Natural killer cell (primary cell): Measurements from ENCODE around the gene PRIMA1. TPM values are rescaled to one million over a fixed set of nuclear protein-coding genes. Genes with fewer than 3 reads are reported as not detected.

ENCODE experiments used
- ATAC-seq, 3 donors: fragments of 150-1000 bp in 2 of 3; fragments of 200-7000 bp in 1 of 3; cut with Tn5 transposase; 1 replicate in 1 of 3; 2 replicates in 2 of 3; pipeline ENCODE4 v1.10.0; 2021; ENCODE audit warnings: mild to moderate bottlenecking in 2 of 3, moderate library complexity in 2 of 3
- DNase-seq, 2 donors: peaks; one replicate each; pipeline versions ENCODE4 v3.0.0 to v3.0.0-alpha.2; 2013 to 2021; ENCODE audit warnings: mixed read lengths in 1 of 2
- H3K27ac ChIP-seq: one replicate; pipeline ENCODE4 v1.5.1; 2013; ENCODE audit warnings: mild to moderate bottlenecking, low read length
- H3K27me3 ChIP-seq: one replicate; pipeline ENCODE4 v1.6.1; 2013; ENCODE audit warnings: low read length; ENCODE audit not compliant: control insufficient read depth, insufficient read depth
- H3K36me3 ChIP-seq: one replicate; pipeline ENCODE4 v1.6.1; 2013; ENCODE audit warnings: low read length; ENCODE audit not compliant: control insufficient read depth, insufficient read depth
- H3K4me1 ChIP-seq: one replicate; pipeline ENCODE4 v1.6.1; 2013; ENCODE audit warnings: low read length; ENCODE audit not compliant: control insufficient read depth, insufficient read depth
- H3K4me3 ChIP-seq: one replicate; pipeline ENCODE4 v1.5.1; 2013; ENCODE audit warnings: low read length
- H3K9me3 ChIP-seq: one replicate; pipeline ENCODE4 v1.6.1; 2013; ENCODE audit warnings: low read length; ENCODE audit not compliant: control insufficient read depth, insufficient read depth
- H3K27ac Mint-ChIP-seq, 2 donors: one replicate each; pipeline ENCODE4 v1.8.0; 2022; ENCODE audit warnings: mild to moderate bottlenecking in 2 of 2, mixed read lengths in 2 of 2, moderate library complexity in 1 of 2
- H3K27me3 Mint-ChIP-seq, 2 donors: one replicate each; pipeline ENCODE4 v1.8.0; 2022; ENCODE audit warnings: low read depth in 2 of 2, mixed read lengths in 2 of 2
- H3K36me3 Mint-ChIP-seq: one replicate; pipeline ENCODE4 v1.8.0; 2022; ENCODE audit warnings: mixed read lengths
- H3K4me1 Mint-ChIP-seq, 2 donors: one replicate each; pipeline ENCODE4 v1.8.0; 2022; ENCODE audit warnings: mixed read lengths in 2 of 2
- H3K4me3 Mint-ChIP-seq: one replicate; pipeline ENCODE4 v1.8.0; 2022; ENCODE audit warnings: mild to moderate bottlenecking, moderate library complexity, mixed read lengths
- H3K9me3 Mint-ChIP-seq, 2 donors: one replicate each; pipeline ENCODE4 v1.8.0; 2022; ENCODE audit warnings: mixed read lengths in 2 of 2
- CTCF ChIP-seq: fragments of 200-600 bp; IDR thresholded peaks from one replicate; pipeline ENCODE4 v1.8.0; 2022; ENCODE audit warnings: antibody characterized with exemption
- WGBS: methylation state at CpG from one replicate; pipeline ENCODE4 v1.1.7; 2013; ENCODE audit warnings: missing lambda C conversion rate; ENCODE audit not compliant: insufficient coverage; 5-methylcytosine and 5-hydroxymethylcytosine counted together
- intact Hi-C: fragments of 100-400 bp; cut with micrococcal nuclease; formaldehyde crosslinking; loops from one replicate; pipeline ENCODE4 v1.14.2; 2022
- total RNA-seq, 4 donors: library from RNA; stranded (reverse); fragments of 120-200 nt in 1 of 4; gene quantifications; one replicate each; pipeline versions ENCODE4 v1.2.3 to v1.2.4, GENCODE V29; 2013 to 2022

Gene PRIMA1
- total RNA-seq, 3 donors from 2014 or later (not counting 1 experiment from before 2014, with no cell fraction given), result not detected

GRCh38 chr14:93784878-93785277 lies 3.4 kb downstream of the PRIMA1 start:
- Mint-ChIP-seq H3K27me3 (peaks cover 33 to 43% of the 10 kb centered on the region in 2 donors), H3K9me3 (no peaks in the 10 kb centered on the region), H3K27ac (no peak overlapping the region), H3K4me3 (no peak overlapping the region), H3K36me3 (no peaks in the 10 kb centered on the region), H3K4me1 (no peaks in the 10 kb centered on the region)
- H3K4me1 ChIP-seq, result no peaks in the 10 kb centered on the region
- no peak overlapping the region for H3K4me3 ChIP-seq
- H3K27ac ChIP-seq, result no peak overlapping the region
- WGBS, result 57% methylated on average over 3 of the region's 3 CpGs
- ATAC-seq (no peak), DNase-seq (no peak)
- H3K27me3 ChIP-seq, result peaks cover 6% of the 10 kb centered on the region
- intact Hi-C loops, result no loop called here
- no peaks in the 10 kb centered on the region for H3K9me3 ChIP-seq
- TF ChIP-seq CTCF, result no peak
- no peaks in the 10 kb centered on the region for H3K36me3 ChIP-seq

GRCh38 chr14:93780813-93781400 lies 7.4 kb downstream of the PRIMA1 start:
- H3K27me3 ChIP-seq, result no peaks in the 10 kb centered on the region
- TF ChIP-seq CTCF, result no peak
- no peaks in the 10 kb centered on the region for H3K36me3 Mint-ChIP-seq
- no peaks in the 10 kb centered on the region for H3K36me3 ChIP-seq
- no peak overlapping the region for H3K27ac Mint-ChIP-seq
- WGBS, result 68% methylated on average over 14 of the region's 14 CpGs
- H3K4me3 ChIP-seq, result no peak overlapping the region
- no peak for ATAC-seq
- peaks cover 12 to 26% of the 10 kb centered on the region in 2 donors for H3K27me3 Mint-ChIP-seq
- H3K9me3 ChIP-seq, result no peaks in the 10 kb centered on the region
- no peaks in the 10 kb centered on the region for H3K4me1 Mint-ChIP-seq
- H3K4me3 Mint-ChIP-seq, result no peak overlapping the region
- no peaks in the 10 kb centered on the region for H3K4me1 ChIP-seq
- no peak for DNase-seq
- no peaks in the 10 kb centered on the region for H3K9me3 Mint-ChIP-seq
- intact Hi-C loops, result no loop called here
- H3K27ac ChIP-seq, result no peak overlapping the region

GRCh38 chr14:93778856-93779629 lies 9.2 kb downstream of the PRIMA1 start:
- Mint-ChIP-seq H3K36me3 (no peaks in the 10 kb centered on the region), H3K4me1 (no peaks in the 10 kb centered on the region), H3K4me3 (no peak overlapping the region), H3K9me3 (no peaks in the 10 kb centered on the region), H3K27ac (no peak overlapping the region), H3K27me3 (peaks cover 4 to 10% of the 10 kb centered on the region in 2 donors)
- intact Hi-C loops, result no loop called here
- Histone ChIP-seq H3K36me3 (no peaks in the 10 kb centered on the region), H3K27me3 (no peaks in the 10 kb centered on the region), H3K4me3 (no peak overlapping the region), H3K27ac (no peak overlapping the region), H3K4me1 (no peaks in the 10 kb centered on the region), H3K9me3 (no peaks in the 10 kb centered on the region)
- ATAC-seq (no peak), DNase-seq (no peak)
- WGBS, result 85% methylated on average over 16 of the region's 20 CpGs
- TF ChIP-seq CTCF, result no peak
